H1 (cell line): ENCODE measurements around the gene OR2F1. TPM values are rescaled to one million over a fixed set of nuclear protein-coding genes. Genes with fewer than 3 reads are reported as not detected.

ENCODE experiments used
- CTCF ChIA-PET: fragments of 300-600 bp; sonication (Branson Sonifier 250); formaldehyde crosslinking; loops from one replicate; lab custom pipeline; 2021; ENCODE audit not compliant: partially characterized antibody; lab: Charles Lee
- POLR2A ChIA-PET: fragments of 300-600 bp; sonication (Branson Sonifier 250); formaldehyde crosslinking; loops from one replicate; lab custom pipeline; 2021; ENCODE audit warnings: inconsistent platforms; ENCODE audit not compliant: partially characterized antibody; lab: Charles Lee
- DNase-seq, 2 experiments: peaks; one replicate each; pipeline versions ENCODE4 v3.0.0 to v3.0.0-alpha.2; 2010 to 2022; ENCODE audit warnings: low spot score in 2 of 2, low read depth in 1 of 2, mixed read lengths in 1 of 2
- FAIRE-seq: peaks from 2 replicates; lab custom pipeline; 2011; peaks lifted over from hg19 to GRCh38; lab: Jason Lieb, UNC
- H2AFZ ChIP-seq: 2 replicates; pipeline ENCODE4 v1.8.1; 2012; ENCODE audit warnings: low read length, inconsistent platforms
- H2AK5ac ChIP-seq: 2 replicates; pipeline ENCODE4 v1.6.1; 2013; ENCODE audit warnings: low read depth, low read length
- H2BK120ac ChIP-seq: replicated peaks from 2 replicates; pipeline ENCODE3; 2013; ENCODE audit warnings: low read depth, low read length, inconsistent platforms
- H2BK12ac ChIP-seq: 2 replicates; pipeline ENCODE4 v1.6.1; 2013; ENCODE audit warnings: low read depth, low read length
- H2BK15ac ChIP-seq: 2 replicates; pipeline ENCODE4 v1.6.1; 2013; ENCODE audit warnings: low read length
- H2BK20ac ChIP-seq: 2 replicates; pipeline ENCODE4 v1.6.1; 2013; ENCODE audit warnings: low read length
- H2BK5ac ChIP-seq: 2 replicates; pipeline ENCODE4 v1.6.1; 2013; ENCODE audit warnings: low read depth, low read length
- H3K14ac ChIP-seq: 2 replicates; pipeline ENCODE4 v1.6.1; 2013; ENCODE audit warnings: inconsistent platforms; ENCODE audit not compliant: insufficient read length
- H3K18ac ChIP-seq: 2 replicates; pipeline ENCODE4 v1.6.1; 2013; ENCODE audit warnings: low read length; ENCODE audit errors: extremely low read depth
- H3K23ac ChIP-seq: 2 replicates; pipeline ENCODE4 v1.6.1; 2013; ENCODE audit warnings: inconsistent platforms; ENCODE audit not compliant: insufficient read length
- H3K23me2 ChIP-seq: 2 replicates; pipeline ENCODE4 v1.6.1; 2013; ENCODE audit warnings: low read depth, low read length
- H3K27ac ChIP-seq: 2 replicates; pipeline ENCODE4 v1.6.1; 2011; ENCODE audit warnings: low read depth, low read length, inconsistent platforms
- H3K27me3 ChIP-seq, 4 experiments: replicated peaks in 1 of 4; 1 replicate in 1 of 4; 2 replicates in 3 of 4; pipeline versions ENCODE4 v1.6.1 to v1.8.1; 2011 to 2013; ENCODE audit warnings: low read length in 3 of 4, mild to moderate bottlenecking in 3 of 4, inconsistent platforms in 2 of 4, mixed read lengths in 2 of 4, moderate library complexity in 1 of 4; ENCODE audit not compliant: control insufficient read depth in 3 of 4, insufficient read depth in 3 of 4; ENCODE audit errors: extremely low read depth in 1 of 4
- H3K36me3 ChIP-seq, 4 experiments: 2 replicates each; pipeline versions ENCODE4 v1.6.1 to v1.8.1; 2011 to 2013; ENCODE audit warnings: mild to moderate bottlenecking in 4 of 4, low read length in 3 of 4, moderate library complexity in 2 of 4, control low read depth in 1 of 4, inconsistent platforms in 1 of 4; ENCODE audit not compliant: insufficient read depth in 4 of 4, control insufficient read depth in 2 of 4
- H3K4ac ChIP-seq: replicated peaks from 2 replicates; pipeline ENCODE3; 2013; ENCODE audit warnings: low read length, low read depth, mixed read lengths, inconsistent platforms; ENCODE audit not compliant: insufficient read length
- H3K4me1 ChIP-seq, 4 experiments: replicated peaks in 1 of 4; 1 replicate in 1 of 4; 2 replicates in 3 of 4; pipeline versions ENCODE4 v1.6.1 to v1.8.1; 2011 to 2013; ENCODE audit warnings: low read length in 3 of 4, inconsistent platforms in 2 of 4, mixed read lengths in 1 of 4; ENCODE audit not compliant: insufficient read depth in 4 of 4, control insufficient read depth in 3 of 4
- H3K4me2 ChIP-seq, 2 experiments: 2 replicates each; pipeline versions ENCODE4 v1.6.1 to v1.8.1; 2011 to 2013; ENCODE audit warnings: low read depth in 2 of 2, low read length in 2 of 2, control low read depth in 1 of 2, inconsistent platforms in 1 of 2, mild to moderate bottlenecking in 1 of 2; ENCODE audit not compliant: insufficient read depth in 1 of 2
- H3K4me3 ChIP-seq, 4 experiments: fragments of 200-600, 300-600 bp in 1 of 4; sonication (generic), shearing (Covaris generic), sonication (Bioruptor Twin) in 1 of 4; 2 replicates each; pipeline versions ENCODE4 v1.5.1 to v1.8.1; 2011 to 2016; ENCODE audit warnings: low read length in 4 of 4, low read depth in 3 of 4, control low read depth in 2 of 4, inconsistent platforms in 2 of 4, mild to moderate bottlenecking in 2 of 4, mixed read lengths in 1 of 4, moderate library complexity in 1 of 4; ENCODE audit not compliant: insufficient read depth in 2 of 4; ENCODE audit errors: extremely low read depth in 1 of 4
- H3K56ac ChIP-seq: replicated peaks from 2 replicates; pipeline ENCODE3; 2013; ENCODE audit warnings: low read depth, mild to moderate bottlenecking, mixed read lengths, low read length, inconsistent platforms; ENCODE audit not compliant: insufficient read length
- H3K79me1 ChIP-seq: 2 replicates; pipeline ENCODE4 v1.6.1; 2013; ENCODE audit warnings: low read depth, low read length, control low read depth
- H3K79me2 ChIP-seq, 2 experiments: 2 replicates each; pipeline versions ENCODE4 v1.6.1 to v1.8.1; 2012 to 2013; ENCODE audit warnings: low read length in 2 of 2, mild to moderate bottlenecking in 2 of 2, inconsistent platforms in 1 of 2; ENCODE audit not compliant: insufficient read depth in 2 of 2, control insufficient read depth in 1 of 2
- H3K9ac ChIP-seq, 4 experiments: replicated peaks in 1 of 4; 1 replicate in 1 of 4; 2 replicates in 3 of 4; pipeline versions ENCODE4 v1.6.1 to v1.8.1; 2011 to 2013; ENCODE audit warnings: low read depth in 3 of 4, low read length in 3 of 4, control low read depth in 2 of 4, mild to moderate bottlenecking in 2 of 4, moderate library complexity in 2 of 4, inconsistent platforms in 1 of 4; ENCODE audit errors: extremely low read depth in 1 of 4
- H3K9me3 ChIP-seq, 2 experiments: 2 replicates each; pipeline versions ENCODE4 v1.6.1 to v1.8.1; 2012 to 2013; ENCODE audit warnings: mild to moderate bottlenecking in 2 of 2, moderate library complexity in 2 of 2, control low read depth in 1 of 2, inconsistent platforms in 1 of 2, low read depth in 1 of 2, low read length in 1 of 2, mixed read lengths in 1 of 2; ENCODE audit not compliant: insufficient read depth in 2 of 2
- H4K20me1 ChIP-seq, 2 experiments: replicated peaks in 1 of 2; 2 replicates each; pipeline versions ENCODE3 to v1.8.1; 2011 to 2013; ENCODE audit warnings: inconsistent platforms in 2 of 2, low read length in 2 of 2, mild to moderate bottlenecking in 1 of 2; ENCODE audit not compliant: insufficient read depth in 2 of 2, control insufficient read depth in 1 of 2
- H4K5ac ChIP-seq: 2 replicates; pipeline ENCODE4 v1.6.1; 2013; ENCODE audit warnings: low read length, low read depth, mixed read lengths, inconsistent platforms; ENCODE audit not compliant: insufficient read length
- H4K8ac ChIP-seq: 2 replicates; pipeline ENCODE4 v1.8.0; 2013; ENCODE audit warnings: mild to moderate bottlenecking, moderate library complexity, low read length, inconsistent platforms; ENCODE audit not compliant: insufficient read depth; ENCODE audit errors: extremely low read depth
- H4K91ac ChIP-seq: replicated peaks from 2 replicates; pipeline ENCODE3; 2013; ENCODE audit warnings: low read length, mixed read lengths, inconsistent platforms; ENCODE audit not compliant: insufficient read length
- USF2 ChIP-seq: IDR thresholded peaks from 2 replicates; pipeline ENCODE4 v1.6.1; 2011; ENCODE audit warnings: low read length, improper control_type of control experiment
- WGBS, 2 experiments: shearing (Covaris generic) in 1 of 2; methylation state at CpG; one replicate each; pipeline versions ENCODE4 v1.1.6 to v1.1.7; 2013 to 2015; ENCODE audit warnings: low lambda C conversion rate in 2 of 2, mixed read lengths in 2 of 2, inconsistent platforms in 1 of 2, low coverage in 1 of 2, missing lambda C conversion rate in 1 of 2; ENCODE audit not compliant: insufficient replicate concordance in 2 of 2, insufficient coverage in 1 of 2, insufficient read length in 1 of 2; ENCODE audit errors: extremely low coverage in 1 of 2, missing lambda C conversion rate in 1 of 2; 5-methylcytosine and 5-hydroxymethylcytosine counted together
- polyA plus RNA-seq, 7 experiments: library from polyadenylated mRNA; depleted of rRNA in 3 of 7; stranded (reverse) in 5 of 7; unstranded in 2 of 7; fragments of >200 nt in 5 of 7; fragments of 200-250 nt in 2 of 7; gene quantifications; 1 replicate in 5 of 7; 2 replicates in 1 of 7; 4 replicates in 1 of 7; pipeline versions ENCODE4 v1.2.1 to v1.2.3, GENCODE V29; 2011 to 2013; ENCODE audit warnings: missing spikeins in 2 of 7, mixed read lengths in 2 of 7
- total RNA-seq: library from RNA; stranded (reverse); fragmentation: NEBNext Ultra II Directional; extraction: Animal tissue kit (Norgen Biotek cat#: 25700); gene quantifications from 2 replicates; pipeline ENCODE4 v1.2.1, GENCODE V29; 2021

OR2F1 gene
- total and polyA plus RNA-seq, 2 of the 8 experiments (the other 6 are each of a cell fraction or from before 2014, with no cell fraction given): 0.19 TPM; not detected in 1

- H3K18ac ChIP-seq: no peak overlapping the region
- H3K23ac ChIP-seq: no peak overlapping the region
- no peak overlapping the region for H4K5ac ChIP-seq
- H3K4me1 ChIP-seq: peaks cover 0 to 4% (median 0%) of the 10 kb centered on the region in 4 experiments; a peak in 1 of 7 replicates
- H2BK20ac ChIP-seq: no peak overlapping the region
- no peak overlapping the region for H2BK120ac ChIP-seq
- H2BK5ac ChIP-seq: no peak overlapping the region
- H4K8ac ChIP-seq: no peak overlapping the region
- no peak overlapping the region for H2AK5ac ChIP-seq
- FAIRE-seq (no peak), DNase-seq (no peak)
- TF ChIP-seq USF2: no peak
- H3K36me3 ChIP-seq: no peaks in the 10 kb centered on the region
- no peak overlapping the region for H4K91ac ChIP-seq
- no peaks in the 10 kb centered on the region for H3K27me3 ChIP-seq
- POLR2A ChIA-PET: no interaction called here
- no peak overlapping the region for H3K9ac ChIP-seq
- H3K9me3 ChIP-seq: no peaks in the 10 kb centered on the region
- CTCF ChIA-PET: no interaction called here
- no peak overlapping the region for H2BK15ac ChIP-seq
- H3K23me2 ChIP-seq: no peaks in the 10 kb centered on the region
- 89% methylated on average over 3 of the region's 3 CpGs; no CpG with 5 or more reads in 1 of the 2 experiments for WGBS, 2 experiments
- H4K20me1 ChIP-seq: no peaks in the 10 kb centered on the region
- no peak overlapping the region for H2BK12ac ChIP-seq
- no peak overlapping the region for H3K14ac ChIP-seq
- H3K4ac ChIP-seq: no peak overlapping the region
- H3K56ac ChIP-seq: no peak overlapping the region
- H3K4me2 ChIP-seq: no peak overlapping the region
- no peaks in the 10 kb centered on the region for H3K79me1 ChIP-seq
- no peak overlapping the region for H3K27ac ChIP-seq
- H3K79me2 ChIP-seq: no peaks in the 10 kb centered on the region
- H2AFZ ChIP-seq: no peak overlapping the region
- no peak overlapping the region for H3K4me3 ChIP-seq
Measured at GRCh38 chr7:143958781-143959180, 4.1 kb downstream of the OR2F1 start.
